Heart right ventricle (tissue), 16 donors: ENCODE results near the gene FZD1. TPM values are rescaled to one million over a fixed set of nuclear protein-coding genes. Genes with fewer than 3 reads are reported as not detected.

Source experiments
- ATAC-seq, 8 donors: fragments of 200-7000 bp; cut with Tn5 transposase; one replicate each; pipeline ENCODE4 v1.9.1; 2020; ENCODE audit warnings: mild to moderate bottlenecking in 8 of 8, moderate library complexity in 8 of 8, moderate number of reproducible peaks in 1 of 8
- DNase-seq, 2 donors: peaks; one replicate each; pipeline ENCODE4 v3.0.0-alpha.2; 2020
- H3K27ac ChIP-seq, 10 donors: fragments of 200-600 bp; sonication (generic) in 2 of 10; one replicate each; pipeline versions ENCODE4 v1.5.0 to v1.8.0; 2020 to 2022; ENCODE audit warnings: mild to moderate bottlenecking in 3 of 10
- H3K27me3 ChIP-seq, 7 donors: fragments of 200-600 bp; one replicate each; pipeline ENCODE4 v1.8.0; 2021 to 2022; ENCODE audit warnings: mild to moderate bottlenecking in 2 of 7
- H3K36me3 ChIP-seq, 9 donors: fragments of 200-600 bp; sonication (generic) in 1 of 9; one replicate each; pipeline versions ENCODE4 v1.5.0 to v1.8.0; 2020 to 2022; ENCODE audit warnings: mild to moderate bottlenecking in 2 of 9
- H3K4me1 ChIP-seq, 9 donors: fragments of 200-600 bp; sonication (generic) in 1 of 9; one replicate each; pipeline versions ENCODE4 v1.5.0 to v1.8.0; 2020 to 2022; ENCODE audit warnings: mild to moderate bottlenecking in 4 of 9
- H3K4me3 ChIP-seq, 10 donors: fragments of 200-600 bp; sonication (generic) in 2 of 10; one replicate each; pipeline versions ENCODE4 v1.5.0 to v1.8.0; 2020 to 2022; ENCODE audit warnings: mild to moderate bottlenecking in 7 of 10, moderate library complexity in 2 of 10
- H3K9me3 ChIP-seq, 11 donors: fragments of 200-600 bp in 10 of 11; sonication (generic) in 2 of 11; one replicate each; pipeline versions ENCODE4 v1.5.0 to v1.8.0; 2013 to 2022; ENCODE audit warnings: mild to moderate bottlenecking in 2 of 11, control low read depth in 1 of 11, moderate library complexity in 1 of 11
- WGBS, 2 donors: extraction: QIAGEN DNeasy Blood & Tissue Kit; methylation state at CpG; one replicate each; pipeline ENCODE4 v1.1.7; 2013; ENCODE audit warnings: inconsistent platforms in 1 of 2; 5-methylcytosine and 5-hydroxymethylcytosine counted together
- intact Hi-C, 10 donors: fragments of 100-400 bp; cut with DNase I; formaldehyde crosslinking; loops; one replicate each; pipeline versions ENCODE4 v1.11.1 to v1.14.2; 2022
- polyA plus RNA-seq, 2 donors: library from polyadenylated mRNA; stranded (reverse); fragments of 200-250 nt; gene quantifications; one replicate each; pipeline ENCODE4 v1.2.3, GENCODE V29; 2013
- total RNA-seq, 10 donors: library from RNA; stranded (reverse); fragmentation: NEBNext Ultra II Directional in 3 of 10; extraction: Animal tissue kit (Norgen Biotek cat#: 25700) in 3 of 10; gene quantifications; one replicate each; pipeline versions ENCODE4 v1.2.1 to v1.2.4, GENCODE V29; 2021 to 2023
- TF ChIP-seq, protein P1 (sequence below), 9 donors: fragments of 200-600 bp; sonication (generic) in 2 of 9; IDR thresholded peaks; one replicate each; pipeline versions ENCODE4 v1.5.0 to v1.8.0; 2021 to 2022; ENCODE audit warnings: antibody characterized with exemption in 9 of 9, mild to moderate bottlenecking in 5 of 9, moderate library complexity in 1 of 9
- donor health status: Arrhythmogenic right ventricular cardiomyopathy.
- donor health status: ischemic (EF 13 %, LVEDD 7.1; RV severe dilation, severe dysfunction).
- donor health status: healthy with polysubstance abuse.
- donor health status: DM: no; HTN: yes; CAD: no.
- donor health status: DM: no; HTN: no; CAD: no.
- donor health status: ischemic (EF 25% LVEDD 6.9; RV normal size, moderate dysfunction).
- donor health status: ischemic (EF 25% LVEDD 5.7; RV mildly dilated, moderate dysfunction).
- donor health status: healthy.
- donor health status: DM: yes; HTN: yes; CAD: no.
- donor health status: Ischemic cardiomyopathy.
- donor health status: ischemic (EF 35%, LVEDD 5.7; RV mildly dilated, moderate dysfunction).
- donor health status: nonischemic (EF 11% LVEDD 7.7; RV severe dilation, severe dysfunction).
- donor health status: DM: yes; HTN: yes; CAD: no.
- donor health status: PGD.
- donor health status: ischemic (EF 29% LVEDD 5.4; RV normal size, mild dysfunction).
- donor health status: nonischemic (EF 23%, LVEDD 6.1; RV moderate dilation, normal function).

The FZD1 gene
- total and polyA plus RNA-seq, 12 donors, result 3.8 to 36.0 (median 15.6) TPM

DNA sequence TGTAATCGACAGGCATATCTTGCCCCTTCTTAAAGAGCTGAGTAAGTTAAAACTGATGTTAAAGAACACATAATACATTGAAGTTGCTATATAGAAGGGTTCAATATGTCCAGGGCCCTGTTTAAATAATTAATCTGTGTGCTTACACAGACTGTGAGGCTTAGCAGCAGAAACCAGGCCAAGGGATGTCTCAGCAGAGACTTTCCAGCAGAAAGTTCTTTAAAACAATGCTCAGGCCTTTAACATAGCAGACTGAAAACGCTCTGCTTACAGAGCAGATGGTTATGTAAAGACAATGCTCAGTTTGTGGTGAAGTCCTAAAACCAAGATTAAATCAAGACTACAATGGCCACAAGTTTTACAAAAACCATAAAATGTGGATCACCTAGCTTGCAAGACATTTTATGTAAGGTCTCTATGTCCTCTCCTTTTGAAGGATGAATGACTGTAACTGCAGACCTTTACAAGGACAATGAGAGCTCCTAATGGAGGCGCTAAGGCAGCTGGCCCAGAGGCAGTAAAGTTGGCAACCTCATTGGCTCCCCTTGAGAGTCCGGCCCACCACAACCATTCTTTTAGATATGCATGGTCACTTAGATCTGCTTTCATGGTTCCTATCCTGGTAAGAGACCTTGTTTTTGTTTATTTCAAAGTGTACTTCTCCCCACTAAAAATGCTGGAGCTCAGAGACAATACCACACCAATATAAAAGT, 56.3 kb downstream of the FZD1 start:
- Histone ChIP-seq H3K9me3 (no peaks in the 10 kb centered on the region), H3K27ac (no peak overlapping the region), H3K27me3 (no peaks in the 10 kb centered on the region), H3K36me3 (no peaks in the 10 kb centered on the region), H3K4me1 (peaks cover 0 to 4% (median 0%) of the 10 kb centered on the region in 9 donors), H3K4me3 (no peak overlapping the region)
- DNase-seq (no peak), ATAC-seq (no peak)
- intact Hi-C loops, result no loop called here
- TF ChIP-seq, protein P1, sequence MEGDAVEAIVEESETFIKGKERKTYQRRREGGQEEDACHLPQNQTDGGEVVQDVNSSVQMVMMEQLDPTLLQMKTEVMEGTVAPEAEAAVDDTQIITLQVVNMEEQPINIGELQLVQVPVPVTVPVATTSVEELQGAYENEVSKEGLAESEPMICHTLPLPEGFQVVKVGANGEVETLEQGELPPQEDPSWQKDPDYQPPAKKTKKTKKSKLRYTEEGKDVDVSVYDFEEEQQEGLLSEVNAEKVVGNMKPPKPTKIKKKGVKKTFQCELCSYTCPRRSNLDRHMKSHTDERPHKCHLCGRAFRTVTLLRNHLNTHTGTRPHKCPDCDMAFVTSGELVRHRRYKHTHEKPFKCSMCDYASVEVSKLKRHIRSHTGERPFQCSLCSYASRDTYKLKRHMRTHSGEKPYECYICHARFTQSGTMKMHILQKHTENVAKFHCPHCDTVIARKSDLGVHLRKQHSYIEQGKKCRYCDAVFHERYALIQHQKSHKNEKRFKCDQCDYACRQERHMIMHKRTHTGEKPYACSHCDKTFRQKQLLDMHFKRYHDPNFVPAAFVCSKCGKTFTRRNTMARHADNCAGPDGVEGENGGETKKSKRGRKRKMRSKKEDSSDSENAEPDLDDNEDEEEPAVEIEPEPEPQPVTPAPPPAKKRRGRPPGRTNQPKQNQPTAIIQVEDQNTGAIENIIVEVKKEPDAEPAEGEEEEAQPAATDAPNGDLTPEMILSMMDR (IDR thresholded peaks at IDR 0.05), result no peak
- 93 to 94% methylated on average over 4 of the region's 4 CpGs for WGBS, 2 donors
